ENCODE results near the gene IRS1. TPM values are rescaled to one million over a fixed set of nuclear protein-coding genes. Genes with fewer than 3 reads are reported as not detected.

Gene IRS1
- total RNA-seq, 1 experiment from 2014 or later, result 34.4 TPM

GRCh38 chr2:226818930-226819329 lies 19.3 kb upstream of the IRS1 start:
- H3K9me3 Mint-ChIP-seq (ENCODE audit: low read depth, unreplicated experiment), result peaks cover 2% of the 10 kb centered on the region
- CTCF ChIA-PET, result no interaction called here
- no peak for TF ChIP-seq CTCF (IDR thresholded peaks at IDR 0.05; ENCODE audit: unreplicated experiment)
- intact Hi-C loops (cut with micrococcal nuclease; ENCODE audit: unreplicated experiment), result no loop called here
- DNase-seq, result no peak
- H3K4me3 Mint-ChIP-seq (ENCODE audit: low read depth, unreplicated experiment), result no peak overlapping the region
- BruUV-seq (replicated peaks), result no TSS peak
- no peaks in the 10 kb centered on the region for H3K36me3 Mint-ChIP-seq (ENCODE audit: insufficient read depth, unreplicated experiment)
- H3K27me3 Mint-ChIP-seq (ENCODE audit: unreplicated experiment), result no peaks in the 10 kb centered on the region
- no peaks in the 10 kb centered on the region for H3K4me1 Mint-ChIP-seq (ENCODE audit: low read depth, unreplicated experiment)
- H3K27ac Mint-ChIP-seq (ENCODE audit: unreplicated experiment), result no peak overlapping the region

- H3K27ac Mint-ChIP-seq (ENCODE audit: unreplicated experiment), result no peak overlapping the region
- H3K9me3 Mint-ChIP-seq (ENCODE audit: low read depth, unreplicated experiment), result no peaks in the 10 kb centered on the region
- no peaks in the 10 kb centered on the region for H3K4me1 Mint-ChIP-seq (ENCODE audit: low read depth, unreplicated experiment)
- CTCF ChIA-PET, result no interaction called here
- H3K27me3 Mint-ChIP-seq (ENCODE audit: unreplicated experiment), result no peaks in the 10 kb centered on the region
- DNase-seq, result no peak
- no peak overlapping the region for H3K4me3 Mint-ChIP-seq (ENCODE audit: low read depth, unreplicated experiment)
- intact Hi-C loops (cut with micrococcal nuclease; ENCODE audit: unreplicated experiment), result no loop called here
- TF ChIP-seq CTCF (IDR thresholded peaks at IDR 0.05; ENCODE audit: unreplicated experiment), result no peak
- no TSS peak for BruUV-seq (replicated peaks)
- no peaks in the 10 kb centered on the region for H3K36me3 Mint-ChIP-seq (ENCODE audit: insufficient read depth, unreplicated experiment)
Observed at GRCh38 chr2:226813148-226813701, 13.6 kb upstream of the IRS1 start.

- TF ChIP-seq CTCF (IDR thresholded peaks at IDR 0.05; ENCODE audit: unreplicated experiment), result no peak
- intact Hi-C loops (cut with micrococcal nuclease; ENCODE audit: unreplicated experiment), result loop anchor here (5.0 kb wide), 3 partner anchors 226 to 686 kb away; no protein-coding TSS in a partner anchor
- CTCF ChIA-PET, result interaction anchor here (1.3 to 1.6 kb wide), 4 partner anchors 151 to 1131 kb away, joined by 3 to 4 read pairs (median 4); no protein-coding TSS in a partner anchor
Observed at GRCh38 chr2:226803410-226803809, 3.8 kb upstream of the IRS1 start.

DNA sequence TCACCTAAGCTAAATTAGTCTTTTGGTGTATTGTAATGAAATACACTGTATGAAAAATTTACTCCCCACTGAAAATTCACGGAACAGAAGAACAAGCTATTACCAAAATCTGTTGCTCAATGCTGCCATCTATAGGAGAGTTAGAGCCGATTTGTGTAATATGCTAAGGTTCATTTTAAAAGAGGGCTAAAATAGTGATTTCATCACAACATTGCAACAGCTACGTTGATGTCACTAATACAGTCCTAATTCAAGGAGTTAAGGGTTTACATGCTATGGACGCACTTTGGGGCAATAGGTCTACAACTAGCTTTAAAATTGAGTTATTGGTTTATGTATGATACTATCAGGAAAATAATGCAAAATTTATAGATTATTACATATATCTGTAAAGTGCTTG lies 3.0 kb upstream of the IRS1 start:
- BruUV-seq (replicated peaks), result no TSS peak
- peak; percentile 33 for DNase-seq
- Mint-ChIP-seq H3K27me3 (ENCODE audit: unreplicated experiment) (no peaks in the 10 kb centered on the region), H3K27ac (ENCODE audit: unreplicated experiment) (peak overlapping the region; percentile 28), H3K9me3 (ENCODE audit: low read depth, unreplicated experiment) (no peaks in the 10 kb centered on the region), H3K4me3 (ENCODE audit: low read depth, unreplicated experiment) (no peak overlapping the region), H3K36me3 (ENCODE audit: insufficient read depth, unreplicated experiment) (peaks cover 41% of the 10 kb centered on the region), H3K4me1 (ENCODE audit: low read depth, unreplicated experiment) (peaks cover 30% of the 10 kb centered on the region)
- peak; percentile 67 for TF ChIP-seq CTCF (IDR thresholded peaks at IDR 0.05; ENCODE audit: unreplicated experiment)
- intact Hi-C loops (cut with micrococcal nuclease; ENCODE audit: unreplicated experiment), result loop anchor here (1.0 to 5.0 kb wide), 6 partner anchors 183 to 1132 kb away; no protein-coding TSS in a partner anchor
- CTCF ChIA-PET, result interaction anchor here (0.7 to 1.6 kb wide), 15 partner anchors 47 to 1137 kb away, joined by 3 to 14 read pairs (median 4); no protein-coding TSS in a partner anchor

More at GRCh38 chr2:226803410-226803809, 3.8 kb upstream of the IRS1 start:
- H3K4me1 Mint-ChIP-seq (ENCODE audit: low read depth, unreplicated experiment), result peaks cover 29% of the 10 kb centered on the region
- H3K4me3 Mint-ChIP-seq (ENCODE audit: low read depth, unreplicated experiment), result no peak overlapping the region
- DNase-seq, result no peak
- no peaks in the 10 kb centered on the region for H3K9me3 Mint-ChIP-seq (ENCODE audit: low read depth, unreplicated experiment)
- peaks cover 33% of the 10 kb centered on the region for H3K36me3 Mint-ChIP-seq (ENCODE audit: insufficient read depth, unreplicated experiment)
- no peak overlapping the region for H3K27ac Mint-ChIP-seq (ENCODE audit: unreplicated experiment)
- no peaks in the 10 kb centered on the region for H3K27me3 Mint-ChIP-seq (ENCODE audit: unreplicated experiment)
- no TSS peak for BruUV-seq (replicated peaks)
